Cerebellar cortex (tissue), 1 donor: ENCODE measurements around the gene UBE2E2.
"Not testable (repeated sequence)": the region's sequence is repeated elsewhere in the genome, so short reads cannot be mapped to it uniquely, and the experiment has no call there.

Experiments
- DNase-seq: peaks from one replicate; pipeline ENCODE4 v3.0.0-alpha.2; 2015; ENCODE audit warnings: low spot score

Gene UBE2E2

DNA sequence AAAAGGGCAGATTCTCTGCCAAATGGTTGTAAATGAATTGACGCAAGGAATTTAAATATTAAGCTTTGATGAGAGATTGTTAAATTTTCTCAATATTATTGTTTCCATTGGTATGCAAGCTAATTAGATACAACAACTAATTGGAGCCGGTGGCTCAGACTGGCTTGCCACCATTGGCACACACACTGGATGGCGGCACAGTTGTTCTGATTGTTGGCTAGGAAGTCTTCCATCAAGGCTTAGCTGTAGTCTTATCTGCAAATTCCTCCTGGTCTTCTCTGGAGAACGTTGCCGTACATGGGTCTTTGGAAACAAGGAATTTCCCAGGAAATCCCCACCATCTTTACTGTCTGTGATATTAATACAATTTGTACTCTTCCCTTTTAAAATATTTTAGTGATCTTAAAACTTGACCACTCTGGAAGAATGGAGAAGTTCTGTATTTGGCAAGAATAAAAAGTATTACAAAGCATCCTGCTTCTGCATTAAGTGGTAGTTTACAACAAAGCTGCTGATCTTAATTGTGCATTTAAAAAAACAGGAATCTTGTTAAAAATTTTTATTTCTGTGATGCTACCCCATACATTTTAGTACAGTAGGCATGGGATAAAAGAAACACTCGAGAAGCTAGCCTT, 126.5 kb downstream of the UBE2E2 start:
- DNase-seq: no peak

DNA sequence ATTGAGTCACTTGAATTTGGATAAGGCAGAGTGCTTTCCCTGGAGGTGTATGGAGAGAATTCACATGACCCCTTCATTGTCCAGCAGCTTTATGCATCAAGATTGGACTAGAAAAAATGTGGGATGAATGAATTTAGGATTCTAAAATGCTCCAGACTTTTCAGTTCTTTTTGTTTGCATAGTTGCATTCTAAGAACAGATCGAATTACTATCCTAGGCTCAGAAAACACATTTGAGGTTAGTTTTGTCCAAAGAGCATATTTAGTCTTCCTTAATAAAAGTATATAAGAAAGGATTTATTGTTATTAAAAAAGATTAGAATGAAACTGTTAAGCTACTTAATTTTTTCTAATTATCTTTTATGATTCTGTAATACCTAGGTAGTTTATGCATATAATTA, 127.4 kb downstream of the UBE2E2 start:
- DNase-seq: no peak

DNA sequence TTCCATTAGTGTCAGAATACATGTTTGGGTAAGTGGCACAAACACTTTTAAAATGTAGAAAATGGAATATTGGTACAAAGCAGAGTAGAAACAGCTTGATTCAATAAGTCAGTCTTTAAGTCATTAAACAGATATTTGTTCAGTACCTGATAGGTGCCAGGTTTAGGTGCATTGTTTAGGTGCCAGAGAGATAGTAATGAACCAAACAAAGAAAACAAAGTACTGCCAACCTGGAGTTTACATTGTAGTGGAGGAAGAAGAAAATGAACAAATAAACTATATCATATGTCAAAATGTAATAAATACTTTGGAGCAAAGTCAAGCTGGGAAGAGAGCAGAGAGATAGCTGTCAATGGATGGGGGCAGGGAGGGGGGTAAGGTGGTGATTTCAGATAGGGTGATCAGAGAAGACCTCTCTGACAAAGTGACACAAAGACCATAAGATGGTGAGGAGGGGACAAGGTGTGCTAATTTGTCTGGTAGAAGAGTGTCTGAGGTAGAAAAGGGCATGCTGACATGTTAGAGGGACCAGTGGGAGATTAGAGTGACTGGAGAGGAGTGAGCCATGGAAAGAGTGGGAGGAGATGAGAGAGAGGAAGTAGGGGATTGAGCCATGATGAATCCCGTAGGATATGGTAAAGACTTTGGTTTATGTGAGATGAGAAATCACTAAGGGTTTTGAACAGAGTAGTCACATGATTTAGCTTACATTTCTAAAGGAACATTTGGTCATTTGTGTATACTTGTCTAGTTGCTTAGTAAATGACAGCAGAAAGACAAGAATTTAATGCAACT, 128.2 kb downstream of the UBE2E2 start:
- no peak for DNase-seq

DNA sequence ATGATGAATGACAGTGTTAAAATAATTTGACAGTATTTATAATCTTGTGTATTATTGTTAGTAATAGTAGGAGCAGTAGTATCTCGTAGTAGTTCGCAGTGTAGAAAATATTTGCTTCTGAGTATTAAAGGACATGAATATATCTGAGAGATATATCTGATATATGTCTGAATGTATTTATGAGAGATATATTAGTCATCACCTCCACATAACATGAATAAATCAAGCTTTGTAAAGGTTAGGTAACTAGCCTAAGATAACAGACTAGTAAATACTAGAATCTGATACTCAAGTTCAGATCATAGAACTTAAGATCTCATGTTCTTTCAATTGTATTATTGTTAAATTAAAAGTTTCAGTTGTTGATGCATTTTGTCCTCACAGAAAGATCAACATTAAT, 130.5 kb downstream of the UBE2E2 start:
- DNase-seq: no peak

DNA sequence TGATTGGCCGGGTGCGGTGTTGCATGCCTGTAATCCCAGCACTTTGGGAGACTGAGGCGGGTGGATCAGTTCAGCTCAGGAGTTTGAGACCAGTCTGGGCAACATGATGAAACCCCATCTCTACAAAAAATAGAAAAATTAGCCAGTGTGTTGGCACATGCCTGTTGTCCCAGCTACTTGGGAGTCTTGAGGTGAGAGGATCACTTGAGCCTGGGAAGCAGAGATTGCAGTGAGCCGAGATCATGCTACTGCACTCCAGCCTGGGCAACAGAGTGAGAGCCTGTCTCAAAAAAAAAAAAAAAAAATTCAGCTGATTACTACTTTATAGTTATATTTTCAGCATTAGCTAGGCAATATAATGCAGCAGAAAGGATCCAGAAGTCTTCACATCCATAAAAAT, 133.7 kb downstream of the UBE2E2 start:
- not testable (repeated sequence) for DNase-seq

DNA sequence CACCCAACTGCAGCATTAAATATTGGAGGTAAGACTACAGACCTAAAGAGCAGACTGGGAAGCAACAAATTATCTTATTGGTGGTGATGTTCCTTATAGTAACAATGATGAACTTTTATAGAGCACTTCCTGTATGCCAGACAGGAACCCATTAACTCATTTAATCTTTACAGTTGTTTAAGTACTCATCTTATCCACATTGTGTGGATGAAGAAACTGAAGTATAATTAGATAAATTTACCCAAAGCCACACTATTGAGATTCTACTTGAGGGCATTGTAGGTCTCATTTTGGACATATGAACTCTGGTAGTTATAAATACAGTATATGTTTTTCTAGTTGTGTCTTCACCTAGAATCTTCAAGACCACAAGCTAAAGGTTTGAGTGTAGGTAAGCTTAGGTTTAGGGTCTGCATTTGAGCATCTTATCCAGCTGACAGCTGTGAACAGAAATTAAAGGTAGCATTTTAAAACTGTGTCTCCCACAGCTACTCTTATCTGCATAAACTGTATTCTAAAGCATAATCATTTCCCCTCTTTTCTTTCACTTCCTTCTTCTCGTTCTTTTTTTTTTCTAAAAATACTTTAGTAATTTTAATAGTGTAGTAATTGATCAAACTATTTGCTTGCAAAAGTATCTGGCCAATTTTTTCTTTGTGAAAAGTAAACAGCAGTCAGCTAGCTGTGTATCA, 138.2 kb downstream of the UBE2E2 start:
- no peak for DNase-seq

DNA sequence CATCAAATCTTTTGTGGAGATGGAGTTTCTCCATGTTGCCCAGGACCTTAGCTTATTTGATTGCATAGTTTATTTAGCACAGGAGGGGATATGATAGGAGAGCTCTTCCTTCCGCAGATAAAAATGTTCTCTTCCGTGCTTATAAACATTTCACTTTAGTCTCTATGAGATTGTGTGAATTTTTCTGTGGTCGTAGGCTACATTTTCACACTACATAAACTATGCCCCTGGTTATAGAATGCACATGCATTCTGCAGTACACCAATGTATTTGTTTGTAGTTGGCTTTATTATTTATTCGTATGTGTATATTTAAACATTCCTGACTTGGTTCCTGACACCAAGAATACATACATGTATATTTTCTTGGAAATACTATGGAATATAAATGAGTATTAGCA, 139.2 kb downstream of the UBE2E2 start:
- no peak for DNase-seq

DNA sequence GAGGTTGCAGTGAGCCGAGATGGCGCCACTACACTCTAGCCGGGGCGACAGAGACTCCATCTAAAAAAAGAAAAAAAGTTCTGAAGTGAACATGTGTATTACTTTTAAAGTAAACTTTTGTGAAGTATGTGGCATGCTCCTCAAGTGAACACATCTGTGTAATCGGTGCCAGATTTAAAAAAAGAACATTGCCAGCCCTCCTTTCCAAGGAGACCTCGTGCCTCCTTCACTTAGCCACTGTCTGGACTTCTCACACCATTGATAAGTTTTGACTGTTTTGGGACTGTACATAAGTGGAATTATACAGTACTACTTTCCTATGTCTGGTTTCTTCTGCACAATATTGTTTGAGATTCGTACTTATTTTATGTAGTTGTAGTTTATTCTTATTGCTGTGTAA, 140.4 kb downstream of the UBE2E2 start:
- no peak for DNase-seq

DNA sequence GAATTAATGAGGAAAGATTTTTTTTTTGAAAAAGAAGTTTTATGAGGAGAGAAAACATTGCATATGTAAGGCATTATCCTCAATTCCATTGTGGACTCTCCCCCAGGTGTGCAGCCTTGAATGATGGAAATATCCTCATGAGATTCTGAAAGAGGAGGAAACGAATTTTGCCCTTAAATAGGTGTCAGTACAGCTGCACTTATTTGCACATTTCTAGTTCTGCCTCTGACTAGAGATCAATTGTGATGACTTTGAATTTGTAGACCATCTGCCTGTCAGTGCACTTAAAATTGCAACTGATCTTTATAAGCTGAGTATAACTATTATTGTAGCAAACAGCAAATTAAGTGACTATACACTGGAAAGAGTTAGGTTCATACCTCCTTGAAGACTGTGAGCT, 141.8 kb downstream of the UBE2E2 start:
- no peak for DNase-seq

DNA sequence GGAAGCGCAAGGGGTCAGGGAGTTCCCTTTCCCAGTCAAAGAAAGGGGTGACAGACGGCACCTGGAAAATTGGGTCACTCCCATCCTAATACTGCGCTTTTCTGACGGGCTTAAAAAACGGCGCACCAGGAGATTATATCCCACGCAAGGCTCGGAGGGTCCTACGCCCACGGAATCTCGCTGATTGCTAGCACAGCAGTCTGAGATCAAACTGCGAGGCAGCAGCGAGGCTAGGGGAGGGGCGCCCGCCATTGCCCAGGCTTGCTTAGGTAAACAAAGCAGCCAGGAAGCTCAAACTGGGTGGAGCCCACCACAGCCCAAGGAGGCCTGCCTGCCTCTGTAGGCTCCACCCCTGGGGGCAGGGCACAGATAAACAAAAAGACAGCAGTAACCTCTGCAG, 146.3 kb downstream of the UBE2E2 start:
- not testable (repeated sequence) for DNase-seq

DNA sequence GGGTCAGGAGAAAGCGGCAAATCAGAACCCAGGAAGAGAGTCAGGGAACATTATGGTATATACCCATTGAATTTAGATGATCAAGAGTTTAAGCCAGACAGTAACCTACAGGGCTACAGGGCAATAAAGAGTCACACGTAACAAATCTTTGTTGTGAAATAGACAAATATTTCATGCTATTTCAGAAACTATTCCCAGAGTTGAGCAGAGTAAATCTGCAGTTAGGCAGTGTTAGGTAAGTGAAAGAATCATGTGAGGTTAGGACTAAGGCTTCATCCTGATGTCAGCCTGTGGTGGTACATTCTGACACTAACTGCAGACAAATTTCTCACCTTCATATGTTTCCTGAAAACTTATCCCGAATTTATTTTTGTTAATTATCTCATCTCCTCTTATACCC, 153.0 kb downstream of the UBE2E2 start:
- no peak for DNase-seq

DNA sequence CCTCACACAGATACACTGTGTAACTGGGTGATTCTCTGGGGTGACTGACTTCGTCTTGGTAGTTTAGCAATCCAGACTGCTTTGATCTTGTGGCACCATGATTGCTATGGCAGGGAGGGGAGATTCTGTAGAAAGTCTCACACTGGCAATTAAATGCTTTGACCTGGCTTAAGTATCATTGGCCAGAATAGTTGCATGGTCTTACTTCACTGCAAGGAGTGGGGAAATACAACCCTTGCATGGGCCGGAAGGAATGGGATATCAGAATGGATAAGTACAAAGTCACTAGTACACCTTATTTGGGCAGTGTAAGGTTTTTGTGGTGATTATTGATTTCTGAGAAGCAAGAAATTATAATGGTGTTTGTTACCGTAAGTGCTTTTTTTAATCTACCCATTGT, 153.8 kb downstream of the UBE2E2 start:
- DNase-seq: no peak

DNA sequence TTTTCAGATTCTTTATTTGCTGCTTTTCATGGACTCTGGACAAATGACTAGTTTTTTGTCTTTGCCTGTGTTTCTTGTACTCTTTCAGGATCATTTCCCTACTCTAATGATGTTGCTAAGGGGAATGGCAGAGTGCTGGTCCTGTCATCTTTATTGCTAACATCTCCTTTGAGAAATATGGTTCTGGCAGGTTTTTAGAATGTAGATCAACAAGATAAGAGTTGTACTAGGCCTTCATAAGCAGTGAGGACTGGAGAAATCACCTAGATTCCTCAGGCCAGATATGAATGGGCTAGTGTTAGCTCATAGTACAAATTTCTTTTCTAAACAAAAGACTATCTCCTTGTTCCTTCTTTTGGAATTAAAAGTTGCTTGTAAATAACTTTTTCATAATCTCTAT, 156.0 kb downstream of the UBE2E2 start:
- DNase-seq: no peak

DNA sequence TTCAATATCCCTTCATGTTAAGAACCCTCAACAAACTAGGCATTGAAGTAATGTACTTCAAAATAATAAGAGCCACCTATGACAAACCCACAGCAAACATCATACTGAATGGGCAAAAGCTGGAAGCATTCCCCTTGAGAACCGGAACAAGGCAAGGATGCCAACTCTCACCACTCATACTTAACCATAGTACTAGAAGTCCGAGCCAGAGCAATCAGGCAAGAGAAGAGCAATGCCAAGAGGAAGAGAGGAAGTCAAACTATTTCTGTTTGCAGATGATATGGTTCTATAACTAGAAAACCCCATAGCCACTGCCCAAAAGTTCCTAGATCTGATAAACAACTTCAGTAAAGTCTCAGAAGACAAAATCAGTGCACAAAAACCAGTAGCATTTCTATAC, 161.9 kb downstream of the UBE2E2 start:
- DNase-seq: no peak

DNA sequence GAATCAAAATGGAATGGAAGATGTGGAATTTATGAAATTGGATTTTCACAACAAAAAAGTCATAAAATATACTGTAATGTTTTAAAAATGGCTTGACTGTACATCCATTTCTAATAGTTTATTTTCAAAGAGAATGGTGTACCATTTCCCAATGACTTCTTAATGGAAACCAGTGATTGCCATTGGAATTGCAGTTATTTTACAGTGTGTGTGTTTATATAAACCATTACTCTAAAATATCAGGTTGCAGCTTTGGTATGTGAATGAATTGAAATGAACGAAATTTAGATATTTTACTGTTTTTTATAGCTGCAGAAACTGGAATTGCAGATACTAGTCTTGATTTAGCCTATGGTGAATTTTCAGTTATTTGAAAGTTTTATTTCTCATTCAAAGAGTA, 165.6 kb downstream of the UBE2E2 start:
- no peak for DNase-seq

DNA sequence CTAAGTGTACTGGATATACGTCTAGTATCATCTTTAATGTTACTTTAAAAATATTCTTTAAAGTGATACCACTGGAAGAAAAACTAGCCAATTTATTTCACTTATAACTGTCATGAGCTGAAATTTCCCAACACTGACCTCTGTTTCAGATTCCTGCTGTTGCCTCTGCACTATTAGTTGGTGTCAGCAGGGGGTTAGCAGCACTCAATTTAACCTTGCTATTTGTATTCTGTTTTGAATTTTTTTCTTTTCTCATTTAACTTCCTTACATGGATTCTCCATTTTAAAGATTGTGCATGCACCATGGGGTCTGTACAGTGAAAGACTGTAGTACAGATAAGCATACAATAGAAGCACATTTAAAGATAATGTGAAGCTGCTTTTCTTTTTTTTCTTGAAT, 169.2 kb downstream of the UBE2E2 start:
- DNase-seq: no peak

DNA sequence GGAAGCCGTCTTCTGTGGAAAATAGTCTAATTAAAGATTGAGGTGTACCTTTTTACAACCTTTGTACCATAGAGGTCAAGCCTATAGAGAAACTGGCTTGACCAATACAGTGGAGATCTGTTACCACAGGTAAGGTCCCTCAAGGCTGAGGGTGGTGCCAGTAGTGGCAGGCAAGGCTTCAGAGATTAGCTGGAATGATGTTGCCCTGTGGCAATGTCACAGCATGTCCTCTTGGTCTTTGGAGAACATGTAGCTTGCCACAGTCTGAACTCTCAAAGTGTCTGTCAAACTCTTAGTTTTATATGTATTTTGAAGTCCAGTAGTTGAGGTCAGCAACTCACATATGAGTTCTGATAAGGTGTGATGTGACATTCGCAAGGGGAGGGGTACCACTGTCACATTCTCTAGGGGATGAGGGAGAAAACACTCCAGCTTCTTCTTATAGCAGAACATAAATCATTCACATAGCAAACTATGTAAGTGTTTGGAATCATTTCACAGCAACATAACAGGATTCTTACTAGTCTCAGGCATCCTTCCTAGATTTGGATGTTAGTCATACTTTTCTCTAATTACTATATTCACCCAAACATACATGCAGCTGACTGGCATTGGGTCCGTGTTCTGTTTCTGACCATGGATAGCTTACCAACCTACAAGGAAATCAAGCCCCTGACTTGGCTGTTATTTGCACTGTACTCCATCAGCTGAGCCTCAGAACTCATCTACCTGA, 173.6 kb downstream of the UBE2E2 start:
- DNase-seq: no peak

DNA sequence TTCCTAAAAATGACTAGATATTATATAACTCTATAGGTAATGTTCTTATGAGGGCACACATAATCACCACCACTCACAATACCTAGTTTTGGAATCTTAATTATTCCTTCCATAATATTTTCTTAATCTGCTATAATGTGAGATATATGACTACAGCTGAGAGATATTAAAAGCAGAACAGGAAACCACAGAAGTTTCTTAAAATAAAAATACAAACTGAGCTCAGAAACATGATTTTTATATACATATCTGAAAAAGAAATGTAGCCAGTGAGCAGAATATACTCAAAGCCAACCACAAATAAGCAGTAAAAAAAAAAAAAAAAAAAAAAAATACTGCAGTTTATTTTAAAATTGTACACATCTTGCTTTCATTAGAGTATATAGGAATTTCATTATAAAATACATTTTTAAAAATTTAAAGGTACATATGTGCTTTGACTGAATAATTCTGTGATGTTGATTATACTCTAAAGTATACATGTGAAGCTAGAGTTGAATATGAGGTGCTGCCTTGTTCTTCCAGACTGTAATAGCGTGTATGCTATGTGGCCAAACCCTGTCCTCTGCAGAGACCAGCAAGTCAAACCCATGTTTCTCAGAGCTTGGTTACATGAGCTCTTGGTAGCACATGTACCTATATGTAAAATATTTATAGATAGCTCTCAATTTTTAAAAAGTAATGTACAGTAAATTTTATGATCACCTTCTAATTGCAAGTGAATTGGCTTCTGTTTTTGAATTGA, 175.0 kb downstream of the UBE2E2 start:
- no peak for DNase-seq

DNA sequence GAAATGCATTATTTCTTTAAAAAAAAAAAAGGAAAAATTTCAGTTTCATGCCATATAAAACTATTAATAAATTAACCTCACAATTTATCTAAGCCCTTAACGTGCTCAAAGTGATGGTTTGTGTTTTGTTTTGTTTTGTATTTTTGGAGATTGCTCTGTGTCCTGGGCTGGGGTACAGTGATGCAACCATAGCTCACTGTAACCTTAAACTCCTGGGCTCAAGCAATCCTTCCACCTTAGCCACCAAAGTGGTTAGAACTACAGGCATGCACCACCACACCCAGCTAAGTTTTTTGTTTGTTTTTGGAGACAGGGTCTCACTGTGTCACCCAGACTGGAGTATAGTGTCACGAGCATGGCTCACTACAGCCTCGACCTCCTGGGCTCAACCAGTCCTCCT, 180.7 kb downstream of the UBE2E2 start:
- no peak for DNase-seq

DNA sequence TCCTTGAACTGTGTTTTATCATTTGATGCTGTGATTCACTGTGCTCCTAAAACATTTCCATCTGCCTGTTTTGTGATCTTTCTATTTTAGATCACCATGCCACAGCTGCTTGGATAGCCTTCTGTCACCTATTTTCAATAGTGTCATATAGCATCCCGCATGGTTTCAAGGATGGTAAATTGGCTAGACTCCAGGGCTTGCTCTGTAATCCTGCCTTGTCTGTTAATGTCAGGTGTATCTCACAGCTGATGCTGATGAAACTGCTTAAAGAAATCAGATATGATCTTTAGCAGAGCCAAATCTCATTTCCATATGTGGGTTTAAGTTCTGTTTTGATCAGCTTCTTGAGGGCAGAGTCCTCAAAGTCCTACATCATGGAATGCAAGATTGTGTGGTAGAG, 182.2 kb downstream of the UBE2E2 start:
- DNase-seq: peak; percentile 69

DNA sequence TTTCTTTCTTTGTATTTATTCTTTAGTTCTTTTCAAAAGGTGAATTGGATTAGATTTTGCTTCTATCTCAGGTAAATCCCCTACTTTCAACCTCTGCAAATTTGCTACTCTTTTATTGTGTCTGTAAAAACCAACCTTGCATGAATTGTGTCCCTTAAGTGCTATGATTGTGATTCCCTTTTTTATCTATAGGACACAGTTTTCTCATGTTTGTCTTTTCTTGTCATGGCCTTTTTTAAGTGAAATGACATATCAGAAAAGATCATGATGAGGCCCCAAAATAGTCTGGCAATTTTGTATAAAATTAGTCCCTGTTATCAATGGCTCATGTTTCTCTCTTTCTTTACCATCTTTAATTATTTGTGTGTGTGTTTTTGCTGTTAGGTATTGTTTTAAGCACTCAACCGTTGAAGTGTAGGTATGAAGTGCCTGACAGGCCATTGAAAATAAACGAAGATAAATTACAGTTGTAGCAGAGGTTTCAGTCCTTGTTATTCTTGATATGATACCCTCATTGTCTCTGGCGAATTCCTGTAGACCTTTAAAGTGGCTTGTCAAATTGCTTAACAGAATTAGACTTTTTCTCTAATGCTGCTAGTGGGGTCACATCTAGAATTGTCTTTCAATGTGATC, 184.3 kb downstream of the UBE2E2 start:
- peak; percentile 57 for DNase-seq
